ENCODE measurements around the gene FGF14. TPM values are rescaled to one million over a fixed set of nuclear protein-coding genes. Genes with fewer than 3 reads are reported as not detected.

FGF14 gene
- total RNA-seq, 2 experiments from 2014 or later = not detected

- H3K27me3 Mint-ChIP-seq = peaks cover 2% of the 10 kb centered on the region
- no peaks in the 10 kb centered on the region for H3K36me3 Mint-ChIP-seq (ENCODE audit: low read depth)
- H3K4me3 Mint-ChIP-seq = no peak overlapping the region
- no peaks in the 10 kb centered on the region for H3K9me3 Mint-ChIP-seq
- ChIA-PET CTCF (no interaction called here), POLR2A (no interaction called here)
- no peaks in the 10 kb centered on the region for H3K4me1 Mint-ChIP-seq
- DNase-seq = no peak
- H3K27ac Mint-ChIP-seq = no peak overlapping the region
Observed at GRCh38 chr13:102317593-102317992, 84.3 kb downstream of the FGF14 start.

GRCh38 chr13:102316732-102317131 lies 85.1 kb downstream of the FGF14 start:
- POLR2A ChIA-PET = no interaction called here
- CTCF ChIA-PET = no interaction called here

DNA sequence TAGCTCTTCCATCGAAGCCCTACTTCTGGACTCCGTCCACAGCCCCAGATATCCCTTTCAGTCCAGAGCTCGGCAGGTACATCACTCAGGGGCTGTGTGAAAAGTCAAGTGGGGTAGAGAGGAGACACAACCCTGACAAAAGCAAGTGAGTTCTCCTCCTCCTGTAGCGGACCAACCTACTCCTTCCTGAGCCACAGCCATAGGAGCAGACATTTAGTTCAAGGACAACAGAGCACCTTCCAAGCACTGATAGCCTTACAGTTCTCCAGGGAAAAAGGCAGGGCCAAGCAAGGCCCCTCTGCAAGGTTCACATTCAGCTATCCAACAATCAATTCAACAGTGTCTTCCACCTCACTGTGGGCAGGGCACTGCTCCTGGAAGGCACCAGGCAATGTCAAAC lies 89.0 kb downstream of the FGF14 start:
- H3K27ac Mint-ChIP-seq = no peak overlapping the region
- no peaks in the 10 kb centered on the region for H3K27me3 Mint-ChIP-seq
- H3K36me3 Mint-ChIP-seq (ENCODE audit: low read depth) = no peaks in the 10 kb centered on the region
- no peak overlapping the region for H3K4me3 Mint-ChIP-seq
- ChIA-PET POLR2A (no interaction called here), CTCF (no interaction called here)
- no peaks in the 10 kb centered on the region for H3K4me1 Mint-ChIP-seq
- no peaks in the 10 kb centered on the region for H3K9me3 Mint-ChIP-seq
- DNase-seq = no peak

More at GRCh38 chr13:102316732-102317131, 85.1 kb downstream of the FGF14 start:
- H3K36me3 Mint-ChIP-seq (ENCODE audit: low read depth) = no peaks in the 10 kb centered on the region
- H3K4me3 Mint-ChIP-seq = no peak overlapping the region
- H3K27ac Mint-ChIP-seq = no peak overlapping the region
- no peaks in the 10 kb centered on the region for H3K4me1 Mint-ChIP-seq
- peaks cover 2% of the 10 kb centered on the region for H3K27me3 Mint-ChIP-seq
- no peaks in the 10 kb centered on the region for H3K9me3 Mint-ChIP-seq
- DNase-seq = no peak

DNA sequence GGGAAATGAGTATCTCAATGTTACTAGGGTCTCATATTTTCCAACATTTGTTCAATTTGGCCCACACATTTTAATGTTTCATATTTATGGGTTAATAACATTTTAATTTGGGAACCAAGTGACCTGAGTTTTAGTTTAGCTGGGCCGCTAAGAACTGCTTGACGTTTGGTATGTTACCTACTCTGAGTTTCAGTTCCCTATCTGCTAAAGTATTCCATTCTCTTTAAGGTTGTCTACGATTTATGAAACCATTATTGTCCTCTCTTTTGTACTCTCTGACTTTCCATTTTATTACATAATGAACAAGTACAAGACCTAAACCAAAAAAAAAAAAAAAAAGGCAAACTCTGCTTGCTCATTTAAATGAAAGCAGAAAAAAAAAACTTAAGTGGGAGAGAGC lies 89.9 kb downstream of the FGF14 start:
- CTCF ChIA-PET = interaction anchor here (0.6 to 1.5 kb wide), 2 partner anchors 15 to 382 kb away, joined by 4 read pairs; no protein-coding TSS in a partner anchor
- Mint-ChIP-seq H3K9me3 (no peaks in the 10 kb centered on the region), H3K36me3 (ENCODE audit: low read depth) (no peaks in the 10 kb centered on the region), H3K4me1 (no peaks in the 10 kb centered on the region), H3K27ac (no peak overlapping the region), H3K27me3 (no peaks in the 10 kb centered on the region), H3K4me3 (no peak overlapping the region)
- POLR2A ChIA-PET = no interaction called here
- DNase-seq = no peak

GRCh38 chr13:102311419-102311796 lies 90.4 kb downstream of the FGF14 start:
- CTCF ChIA-PET = interaction anchor here (1.5 kb wide), 1 partner anchor 14 kb away, joined by 4 read pairs; no protein-coding TSS in a partner anchor

GRCh38 chr13:102310691-102311418 lies 91.0 kb downstream of the FGF14 start:
- Mint-ChIP-seq H3K36me3 (ENCODE audit: low read depth) (no peaks in the 10 kb centered on the region), H3K9me3 (no peaks in the 10 kb centered on the region), H3K27ac (no peak overlapping the region), H3K27me3 (no peaks in the 10 kb centered on the region), H3K4me3 (no peak overlapping the region), H3K4me1 (no peaks in the 10 kb centered on the region)
- CTCF ChIA-PET = interaction anchor here (1.5 kb wide), 1 partner anchor 14 kb away, joined by 4 read pairs; no protein-coding TSS in a partner anchor
- POLR2A ChIA-PET = no interaction called here
- DNase-seq = no peak

More at GRCh38 chr13:102311419-102311796, 90.4 kb downstream of the FGF14 start:
- Mint-ChIP-seq H3K4me1 (no peaks in the 10 kb centered on the region), H3K27me3 (no peaks in the 10 kb centered on the region), H3K4me3 (no peak overlapping the region), H3K36me3 (ENCODE audit: low read depth) (no peaks in the 10 kb centered on the region), H3K27ac (no peak overlapping the region), H3K9me3 (no peaks in the 10 kb centered on the region)
- no peak for DNase-seq
- POLR2A ChIA-PET = no interaction called here

- POLR2A ChIA-PET = no interaction called here
- H3K9me3 Mint-ChIP-seq = no peaks in the 10 kb centered on the region
- no peaks in the 10 kb centered on the region for H3K27me3 Mint-ChIP-seq
- no peak overlapping the region for H3K4me3 Mint-ChIP-seq
- CTCF ChIA-PET = no interaction called here
- H3K27ac Mint-ChIP-seq = no peak overlapping the region
- H3K4me1 Mint-ChIP-seq = no peaks in the 10 kb centered on the region
- H3K36me3 Mint-ChIP-seq (ENCODE audit: low read depth) = no peaks in the 10 kb centered on the region
- DNase-seq = no peak
Observed at GRCh38 chr13:102309110-102309509, 92.7 kb downstream of the FGF14 start.

GRCh38 chr13:102302534-102302933 lies 99.3 kb downstream of the FGF14 start:
- H3K27ac Mint-ChIP-seq = no peak overlapping the region
- DNase-seq = no peak
- H3K36me3 Mint-ChIP-seq (ENCODE audit: low read depth) = no peaks in the 10 kb centered on the region
- H3K4me1 Mint-ChIP-seq = no peaks in the 10 kb centered on the region
- POLR2A ChIA-PET = no interaction called here
- H3K4me3 Mint-ChIP-seq = no peak overlapping the region
- no peaks in the 10 kb centered on the region for H3K9me3 Mint-ChIP-seq
- CTCF ChIA-PET = no interaction called here
- H3K27me3 Mint-ChIP-seq = no peaks in the 10 kb centered on the region

- ChIA-PET POLR2A (no interaction called here), CTCF (no interaction called here)
- H3K27ac Mint-ChIP-seq = no peak overlapping the region
- no peaks in the 10 kb centered on the region for H3K36me3 Mint-ChIP-seq (ENCODE audit: low read depth)
- H3K27me3 Mint-ChIP-seq = no peaks in the 10 kb centered on the region
- no peak overlapping the region for H3K4me3 Mint-ChIP-seq
- H3K9me3 Mint-ChIP-seq = no peaks in the 10 kb centered on the region
- no peak for DNase-seq
- H3K4me1 Mint-ChIP-seq = no peaks in the 10 kb centered on the region
Observed at GRCh38 chr13:102300379-102300778, 101.5 kb downstream of the FGF14 start.

DNA sequence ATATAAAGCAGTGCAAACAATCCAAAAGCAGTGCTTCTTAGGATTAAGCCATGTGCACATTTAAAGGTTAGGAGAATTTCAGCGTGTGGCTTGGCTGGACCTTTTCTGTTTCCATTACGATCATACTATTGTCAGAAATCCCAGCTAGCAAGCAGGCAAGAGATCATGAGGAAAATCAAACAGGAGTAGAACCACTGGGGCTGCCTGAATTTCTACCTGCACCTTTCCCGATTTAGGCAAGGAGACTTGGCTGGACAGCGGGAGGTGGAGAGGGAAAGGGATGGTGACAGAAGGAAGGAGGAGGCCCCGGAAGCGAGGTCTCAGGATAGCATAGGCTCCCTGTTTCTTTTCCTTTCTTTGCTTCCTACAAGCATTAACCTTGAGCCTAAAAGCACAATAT lies 102.5 kb downstream of the FGF14 start:
- Mint-ChIP-seq H3K4me1 (no peaks in the 10 kb centered on the region), H3K36me3 (ENCODE audit: low read depth) (no peaks in the 10 kb centered on the region), H3K4me3 (no peak overlapping the region), H3K27me3 (no peaks in the 10 kb centered on the region), H3K9me3 (no peaks in the 10 kb centered on the region), H3K27ac (no peak overlapping the region)
- DNase-seq = no peak
- ChIA-PET CTCF (no interaction called here), POLR2A (no interaction called here)

GRCh38 chr13:102298051-102298450 lies 103.8 kb downstream of the FGF14 start:
- ChIA-PET POLR2A (no interaction called here), CTCF (no interaction called here)
- no peaks in the 10 kb centered on the region for H3K9me3 Mint-ChIP-seq
- H3K27ac Mint-ChIP-seq = no peak overlapping the region
- H3K4me3 Mint-ChIP-seq = no peak overlapping the region
- no peaks in the 10 kb centered on the region for H3K27me3 Mint-ChIP-seq
- DNase-seq = no peak
- H3K4me1 Mint-ChIP-seq = no peaks in the 10 kb centered on the region
- no peaks in the 10 kb centered on the region for H3K36me3 Mint-ChIP-seq (ENCODE audit: low read depth)

DNA sequence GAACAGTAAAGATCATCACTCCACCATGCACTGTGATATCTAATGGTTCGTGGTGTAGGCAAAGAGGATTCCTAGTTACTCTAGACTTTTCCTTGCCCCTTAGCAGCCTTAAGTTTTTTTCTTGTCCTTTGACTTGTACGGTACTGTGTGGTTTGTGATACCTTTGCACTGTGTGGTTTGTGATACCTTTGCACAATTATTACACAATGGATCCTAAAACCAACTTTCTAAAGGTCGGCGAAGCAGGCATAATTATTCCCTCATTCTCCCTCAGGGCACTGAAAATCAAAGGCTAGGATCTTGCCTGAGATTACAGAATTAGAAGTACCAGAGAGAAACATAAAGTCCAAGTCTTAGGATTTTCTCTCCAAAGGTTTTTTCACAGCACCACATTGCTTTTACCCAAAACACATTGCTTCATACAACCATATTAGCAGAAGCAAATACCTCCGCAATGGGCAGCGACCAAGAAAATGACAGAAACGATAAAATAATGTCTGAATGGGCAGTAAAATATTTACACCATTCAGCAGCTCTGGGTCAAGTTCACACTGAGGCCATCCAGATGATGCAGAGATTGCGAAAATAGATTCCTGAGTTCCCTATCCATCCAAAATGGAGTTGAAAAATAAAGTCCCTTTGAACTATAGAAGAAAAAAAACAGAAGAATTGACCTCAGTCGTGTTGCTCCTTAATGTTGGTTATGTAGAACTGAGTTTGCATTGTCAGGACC lies 106.4 kb downstream of the FGF14 start:
- Mint-ChIP-seq H3K9me3 (no peaks in the 10 kb centered on the region), H3K4me1 (no peaks in the 10 kb centered on the region), H3K4me3 (no peak overlapping the region), H3K36me3 (ENCODE audit: low read depth) (no peaks in the 10 kb centered on the region), H3K27ac (no peak overlapping the region), H3K27me3 (peaks cover 2% of the 10 kb centered on the region)
- CTCF ChIA-PET = no interaction called here
- DNase-seq = no peak
- POLR2A ChIA-PET = no interaction called here

GRCh38 chr13:102294407-102295018 lies 107.3 kb downstream of the FGF14 start:
- Mint-ChIP-seq H3K4me1 (no peaks in the 10 kb centered on the region), H3K27me3 (peaks cover 2% of the 10 kb centered on the region), H3K4me3 (no peak overlapping the region), H3K27ac (no peak overlapping the region), H3K9me3 (no peaks in the 10 kb centered on the region), H3K36me3 (ENCODE audit: low read depth) (no peaks in the 10 kb centered on the region)
- DNase-seq = no peak
- ChIA-PET CTCF (no interaction called here), POLR2A (no interaction called here)

All from activated CD4-positive, alpha-beta T cell treated with anti-CD3 and anti-CD28 coated beads, Interleukin-2, amount 10 ng/mL, durations not matched to agents 7 days and 5 days (primary cell).